GF-D8 (cell line): Measurements from ENCODE around the gene TMEM52B.

Source experiments
- DNase-seq: peaks from one replicate; lab custom pipeline; 2025; lab: John Stamatoyannopoulos, UW

The TMEM52B gene

DNA sequence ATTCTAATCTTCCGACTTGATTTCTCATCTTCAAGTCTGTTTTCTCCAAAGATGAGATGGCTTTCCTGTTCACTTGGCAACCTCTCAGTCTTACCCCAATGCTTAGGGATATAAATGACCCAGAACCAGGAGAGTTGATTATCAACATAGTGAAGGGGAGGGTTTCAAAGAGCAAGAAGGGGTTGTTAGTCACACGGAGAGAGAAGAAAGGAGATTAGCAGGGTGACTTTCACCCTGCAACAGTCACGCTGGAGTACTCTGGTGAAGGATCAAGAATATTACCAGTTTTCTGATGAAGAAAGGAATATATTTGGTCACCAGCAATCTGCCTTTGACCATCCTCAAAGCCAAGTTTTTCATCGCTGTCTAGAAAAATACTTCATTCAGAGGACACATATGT, at the start of gene TMEM52B:
TSS of gene TMEM52B (plus strand) at position 212 of the 400 bp plus-strand sequence. CDS start 543 bp downstream, outside the sequence.
- no peak for DNase-seq

DNA sequence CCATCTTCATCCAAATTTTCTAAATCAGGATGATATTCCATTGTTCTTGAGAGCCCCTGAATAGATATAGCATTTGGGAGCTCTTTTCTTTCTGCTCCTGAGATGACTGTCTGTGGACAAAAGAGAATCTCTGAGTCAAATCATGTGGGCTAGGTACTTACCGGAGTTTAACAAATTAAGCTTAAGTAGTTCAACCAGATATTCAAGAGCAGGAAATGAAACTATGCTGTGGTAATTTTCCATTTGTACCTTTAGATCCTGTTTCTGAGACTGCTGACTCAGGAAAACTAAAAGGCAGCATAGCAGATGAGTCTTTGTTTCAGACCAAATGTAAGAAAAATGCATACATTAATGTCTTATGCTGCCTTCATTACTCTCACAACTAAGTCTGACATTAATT, 48.8 kb upstream of the TMEM52B start, which contains the start of gene CLEC7A:
TSS of gene CLEC7A (minus strand) at position 158 of the 400 bp plus-strand sequence. CDS start at position 41, 117 bp downstream.
- no peak for DNase-seq

DNA sequence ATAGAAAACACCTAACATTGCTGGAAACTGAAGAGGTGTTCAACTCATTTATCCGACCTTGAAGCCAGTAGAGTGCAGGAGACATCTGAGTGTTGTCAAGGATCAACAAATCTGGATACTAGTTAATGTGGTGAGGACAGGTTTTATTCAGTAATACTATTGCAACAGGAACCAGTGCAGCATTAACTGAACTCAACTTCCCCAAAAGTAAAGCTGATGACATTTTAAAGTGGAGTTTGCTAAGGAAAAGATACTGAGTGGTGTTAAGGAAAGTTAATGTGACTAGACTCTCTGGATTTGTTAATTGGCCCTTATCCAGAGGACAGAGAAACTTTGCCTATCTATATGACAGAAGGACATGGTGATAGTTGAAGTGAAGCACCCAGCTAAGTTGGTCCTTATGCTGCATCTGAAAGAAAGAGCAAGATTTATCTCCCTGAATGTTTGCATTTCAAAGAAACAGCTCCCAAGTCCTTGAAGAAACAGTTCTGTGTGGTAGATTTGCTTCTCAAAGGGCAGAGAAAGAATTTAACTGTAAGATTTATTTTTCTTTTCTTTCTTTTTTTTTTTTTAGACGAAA, 47.6 kb upstream of the TMEM52B start:
- DNase-seq = peak; percentile 13

DNA sequence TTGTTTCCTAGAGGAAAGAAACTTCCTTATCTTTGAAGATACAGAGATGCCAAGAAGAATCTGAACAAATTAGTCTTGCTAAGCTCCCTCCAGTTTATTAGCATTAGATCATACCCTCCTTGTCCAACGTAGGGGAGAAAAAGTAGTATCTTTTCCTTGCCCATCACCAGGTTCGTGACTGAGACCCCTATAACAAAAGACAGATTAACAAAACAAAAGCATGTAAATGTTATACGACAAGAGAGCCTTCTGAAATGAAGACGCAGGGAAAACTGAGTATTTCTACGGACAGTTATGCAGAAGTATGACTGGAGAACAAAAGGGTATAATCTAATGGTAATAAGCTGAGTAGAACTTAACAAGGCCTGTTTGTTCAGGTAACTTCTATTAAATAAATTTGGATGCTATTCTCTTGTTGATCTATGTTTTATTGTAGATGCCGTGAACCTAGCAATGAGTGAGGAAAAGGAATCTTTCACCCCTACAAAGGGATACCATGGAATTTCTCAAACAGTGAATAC, 45.9 kb upstream of the TMEM52B start:
- no peak for DNase-seq

DNA sequence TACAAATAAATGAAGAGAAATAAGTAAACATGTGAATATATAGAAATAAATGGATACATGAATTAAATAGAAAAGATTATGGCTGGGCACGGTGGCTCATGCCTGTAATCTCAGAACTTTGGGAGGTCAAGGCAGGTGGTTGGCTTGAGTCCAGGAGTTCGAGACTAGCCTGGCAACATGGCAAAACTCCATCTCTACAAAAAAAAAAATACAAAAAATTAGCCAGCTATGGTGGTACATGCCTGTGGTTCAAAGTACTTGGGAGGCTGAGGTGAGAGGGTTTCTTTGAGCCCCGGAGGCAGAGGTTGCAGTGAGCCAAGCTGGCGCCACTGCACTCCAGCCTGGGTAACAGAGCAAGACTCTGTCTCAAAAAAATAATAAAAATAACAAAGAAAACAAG, 43.7 kb upstream of the TMEM52B start:
- no peak for DNase-seq

DNA sequence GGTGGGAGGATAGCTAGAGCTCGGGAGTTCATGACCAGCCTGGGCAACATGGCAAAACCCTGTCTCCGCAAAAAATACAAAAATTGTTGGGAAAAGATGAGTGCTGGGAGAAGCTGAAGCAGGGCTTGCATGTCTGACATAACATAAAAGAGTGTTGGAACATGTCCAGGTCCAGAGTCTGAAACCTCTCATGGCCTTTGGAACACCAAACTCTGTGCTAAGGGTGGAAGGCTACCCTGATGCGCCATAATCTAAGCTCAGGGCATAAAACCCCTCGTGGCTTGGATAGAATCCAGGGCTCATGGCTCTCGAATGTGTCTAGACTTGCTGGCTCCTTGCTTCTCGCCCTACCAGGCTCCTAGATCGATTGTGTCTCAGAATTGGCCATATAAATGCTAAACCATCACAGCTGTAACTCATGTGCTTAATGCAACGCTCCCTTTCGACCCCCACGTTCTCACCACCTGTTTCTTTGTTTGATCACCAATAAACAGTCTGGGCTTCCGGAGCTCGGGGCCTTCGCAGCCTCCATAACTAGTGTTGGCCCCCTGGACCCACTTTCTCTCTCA, 42.1 kb upstream of the TMEM52B start:
- DNase-seq = no peak

DNA sequence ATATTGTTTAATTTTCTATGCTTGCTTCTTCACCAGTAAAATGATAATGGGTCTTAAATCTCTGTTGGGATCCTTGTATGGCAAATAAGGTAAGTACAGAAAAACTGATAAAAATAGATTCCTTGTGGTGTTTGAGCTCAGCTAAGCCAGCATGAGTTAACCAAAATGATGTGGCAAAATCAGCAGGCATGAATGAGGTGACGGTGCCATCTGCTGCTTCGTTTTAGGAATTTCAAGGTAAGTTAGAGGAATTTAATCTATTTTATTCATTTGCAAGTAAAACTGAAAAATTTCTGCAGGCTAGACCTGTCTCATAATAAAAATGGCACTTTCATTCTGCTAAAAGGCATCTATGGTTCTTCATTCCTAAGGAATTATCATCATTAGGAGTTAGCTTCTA, 38.8 kb upstream of the TMEM52B start:
- no peak for DNase-seq

DNA sequence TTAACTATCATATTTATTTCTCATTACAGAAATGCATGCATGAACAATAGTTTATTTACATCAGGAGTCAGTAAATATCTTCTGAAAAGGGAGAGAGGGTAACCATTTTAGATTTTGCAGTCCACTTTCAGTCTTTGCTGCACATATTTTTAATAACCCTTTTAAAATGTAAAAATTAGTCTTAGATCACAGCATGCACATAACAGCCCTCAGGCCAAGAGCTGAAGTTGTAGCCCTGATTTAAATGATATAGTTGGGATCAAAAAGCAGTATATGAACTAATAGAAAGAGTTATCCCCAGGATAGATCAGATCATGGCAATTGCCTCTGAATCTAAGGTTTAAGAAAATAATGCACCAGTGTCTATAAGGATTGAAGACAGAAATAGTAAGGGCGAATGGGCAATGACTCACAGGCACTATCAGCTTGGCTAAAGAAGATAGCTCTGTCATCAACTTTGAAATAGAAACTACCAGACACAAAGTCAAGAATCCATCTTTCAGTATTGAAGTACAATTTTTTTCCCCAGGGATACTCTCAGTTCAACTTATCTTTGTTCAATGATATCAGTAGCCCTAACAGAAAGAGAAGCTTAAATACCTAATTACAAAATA, 35.7 kb upstream of the TMEM52B start:
- no peak for DNase-seq

DNA sequence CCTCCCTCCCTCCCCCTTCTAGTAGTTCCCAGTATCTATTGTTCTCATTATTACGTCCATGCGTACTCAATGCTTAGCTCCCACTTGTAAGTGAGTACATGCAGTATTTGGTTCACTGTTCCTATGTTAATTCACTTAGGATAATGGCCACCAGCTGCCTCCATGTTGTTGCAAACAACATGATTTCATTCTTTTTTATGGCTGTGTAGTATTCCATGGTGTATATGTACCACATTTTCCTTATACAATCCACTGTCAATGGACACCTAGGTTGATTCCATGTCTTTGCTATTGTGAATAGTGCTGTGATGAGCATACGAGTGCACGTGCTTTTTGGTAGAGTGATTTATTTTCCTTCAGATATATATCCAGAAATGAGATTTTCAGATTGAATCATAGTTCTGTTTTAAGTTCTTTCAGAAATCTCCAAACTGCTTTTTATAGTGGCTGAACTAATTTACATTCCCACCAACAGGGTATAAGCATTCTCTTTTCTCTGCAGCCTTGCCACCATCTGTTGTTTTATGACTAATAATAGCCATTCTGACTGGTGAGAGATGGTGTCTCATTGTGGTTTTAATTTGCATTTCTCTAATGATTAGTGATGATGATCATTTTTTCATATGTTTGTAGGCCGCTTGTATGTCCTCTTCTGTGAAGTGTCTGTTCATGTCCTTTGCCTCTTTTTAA, 31.0 kb upstream of the TMEM52B start:
- no peak for DNase-seq

DNA sequence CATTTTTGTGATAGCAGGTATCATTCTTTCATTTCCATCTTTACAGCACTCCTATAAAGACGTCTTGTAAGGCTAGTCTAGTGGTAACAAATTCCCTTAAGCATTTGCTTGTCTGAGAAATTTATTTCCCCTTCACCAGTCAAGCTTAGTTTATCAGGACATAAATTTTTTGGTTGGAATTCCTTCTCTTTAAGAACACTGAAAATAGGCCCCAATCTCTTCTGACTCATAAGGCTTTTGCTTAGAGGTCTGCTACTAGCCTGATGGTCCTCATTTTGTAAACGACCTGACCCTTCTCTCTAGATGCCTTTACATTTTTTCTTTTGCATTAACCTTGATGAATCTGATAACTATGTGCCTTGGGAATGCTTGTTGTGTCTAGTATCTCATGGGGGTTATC, 27.2 kb upstream of the TMEM52B start:
- no peak for DNase-seq

DNA sequence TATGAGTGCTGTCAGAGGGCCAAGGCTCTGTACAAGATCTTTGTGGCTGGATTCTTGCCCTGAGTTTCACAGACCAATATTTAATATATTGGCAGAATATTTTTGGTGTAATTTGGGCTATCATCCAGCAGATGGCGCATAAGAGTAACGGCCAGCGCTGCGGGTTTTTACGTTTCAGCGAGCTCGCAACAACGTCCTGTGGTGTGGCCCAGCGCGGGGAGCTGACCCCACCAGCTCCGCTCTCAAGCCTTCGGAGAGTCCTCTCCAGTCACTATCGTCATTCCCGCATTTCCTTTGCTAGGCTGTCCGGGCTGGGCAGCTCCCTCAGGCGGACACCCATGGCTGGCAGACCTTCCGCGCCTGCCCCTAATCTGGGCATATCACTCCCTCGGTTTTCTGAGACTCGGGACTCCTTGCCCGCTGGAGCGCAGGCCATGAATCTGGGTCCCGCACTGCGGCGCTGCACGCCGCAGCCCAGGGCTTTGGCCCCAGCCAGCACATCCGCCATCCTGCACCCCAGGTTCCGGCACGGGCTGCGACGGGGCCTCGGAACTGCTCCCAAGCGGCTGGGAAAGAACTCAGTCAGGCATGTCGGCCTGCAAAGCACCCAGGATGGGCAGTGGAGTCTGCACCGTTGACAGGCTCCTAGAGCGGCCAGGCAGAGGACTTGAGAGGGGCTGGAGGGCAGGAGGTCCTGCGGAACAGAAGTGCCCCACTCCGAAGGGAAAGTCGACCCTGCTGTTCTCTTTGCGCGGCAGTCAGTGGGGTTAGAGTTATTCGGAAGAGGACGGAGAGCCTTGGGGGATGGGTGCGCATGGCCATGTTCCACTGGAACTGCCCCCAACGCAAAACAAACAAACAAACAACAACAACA, 25.3 kb upstream of the TMEM52B start:
- DNase-seq = no peak

DNA sequence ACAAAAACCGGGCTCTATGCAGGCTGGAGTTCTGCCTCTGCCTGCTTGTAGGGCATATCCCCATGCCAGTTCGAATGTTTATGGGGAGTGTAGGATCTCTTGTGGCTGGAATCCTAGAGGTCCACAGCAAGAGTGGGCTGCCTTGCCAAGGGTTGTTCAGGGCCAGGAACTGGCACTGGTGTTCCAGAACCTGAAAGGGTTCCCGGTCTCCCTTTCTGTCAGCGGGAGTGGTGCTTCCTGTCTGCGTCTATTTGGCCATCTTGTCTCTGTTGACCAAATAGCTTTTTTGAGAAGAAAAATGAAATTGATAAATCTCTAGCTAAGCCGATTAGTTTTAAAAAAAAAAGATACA, 24.7 kb upstream of the TMEM52B start:
- no peak for DNase-seq

DNA sequence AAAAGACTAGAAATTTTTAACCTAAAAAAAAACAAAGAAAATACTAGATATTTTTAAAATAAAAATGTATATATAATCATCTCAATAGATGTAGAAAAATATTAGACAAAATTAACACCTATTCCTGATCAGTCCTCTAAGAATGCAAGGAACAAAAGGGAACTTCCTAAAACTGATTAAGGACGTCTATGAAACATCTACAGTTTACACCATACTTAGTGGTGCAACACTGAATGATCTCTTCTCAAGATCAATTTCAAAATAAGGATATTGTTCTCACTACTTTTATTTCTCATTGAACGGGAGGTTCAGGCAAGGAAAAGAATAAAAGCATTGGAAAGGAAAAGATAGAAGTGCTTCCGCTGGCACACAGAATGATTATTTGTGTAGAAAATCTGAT, 22.9 kb upstream of the TMEM52B start:
- no peak for DNase-seq

DNA sequence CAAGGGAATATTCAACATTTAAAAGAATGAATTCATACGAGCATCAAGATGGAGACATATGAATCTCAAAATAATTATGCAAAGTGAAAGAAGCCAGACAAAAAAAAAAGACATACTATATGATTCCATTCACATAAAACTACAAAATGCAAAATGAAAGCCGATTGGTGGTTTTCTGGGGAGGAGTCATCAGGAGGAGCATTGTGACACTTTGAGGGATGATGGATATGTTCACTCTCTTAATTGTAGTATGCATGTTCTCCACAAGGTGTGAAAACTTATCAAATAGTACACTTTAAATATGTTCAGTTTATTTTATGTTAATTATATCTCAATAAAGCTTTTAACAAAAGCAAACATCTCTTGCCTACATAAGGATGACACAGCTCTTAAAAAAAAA, 20.4 kb upstream of the TMEM52B start:
- DNase-seq = no peak

DNA sequence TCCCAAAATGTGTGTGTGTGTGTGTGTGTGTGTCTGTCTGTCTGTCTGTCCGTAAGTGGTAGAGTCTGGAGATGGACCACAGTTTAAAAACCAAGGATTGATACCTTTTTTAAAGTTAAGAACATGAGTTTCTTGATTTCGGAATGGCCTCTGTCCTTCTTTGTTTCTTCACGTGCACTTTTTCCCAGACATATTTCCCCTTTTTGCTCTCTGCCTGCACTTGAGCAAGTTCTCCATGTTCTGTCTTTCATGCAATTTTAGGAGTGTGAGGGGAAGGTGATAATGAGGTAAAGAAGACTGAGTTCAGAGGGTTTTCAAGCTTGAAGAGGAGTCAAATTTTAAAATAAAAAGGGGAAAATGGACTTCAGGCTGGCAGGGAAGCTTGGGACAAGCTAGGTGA, 19.6 kb upstream of the TMEM52B start:
- no peak for DNase-seq

DNA sequence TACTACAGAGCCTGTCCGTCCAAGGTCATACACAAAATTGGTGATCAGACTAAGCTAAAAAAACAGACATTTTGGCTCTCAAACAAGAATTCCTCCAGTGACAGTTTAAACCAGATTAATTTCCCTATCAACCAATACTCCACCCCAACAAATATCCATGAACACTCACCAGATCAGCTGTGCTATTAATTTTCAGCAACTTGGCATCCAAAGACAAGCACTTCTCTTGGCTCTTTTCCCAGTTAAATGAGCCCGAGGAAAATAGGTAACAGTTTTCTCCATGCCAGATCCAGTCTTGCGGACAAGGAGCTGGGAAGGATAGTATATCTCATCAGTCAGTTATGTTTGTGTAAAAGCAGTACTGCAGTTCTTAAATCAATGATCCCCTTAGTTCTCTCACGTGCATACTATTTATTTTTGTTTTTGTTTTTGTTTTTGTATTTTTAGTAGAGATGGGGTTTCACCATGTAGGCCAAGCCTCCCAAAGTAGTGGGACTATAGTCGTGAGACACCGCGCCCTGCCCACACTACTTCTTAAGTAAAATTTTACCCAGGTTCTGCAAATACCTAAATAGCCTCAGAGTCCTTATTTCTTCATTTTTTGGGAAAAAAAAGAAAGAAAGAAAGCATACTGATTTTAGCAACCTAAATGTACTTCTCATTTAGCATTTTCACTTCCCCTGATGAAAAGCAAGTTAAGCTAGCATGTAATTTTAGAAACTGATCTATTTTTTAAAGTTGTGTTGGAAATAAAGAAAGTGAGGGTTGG, 18.0 kb upstream of the TMEM52B start:
- no peak for DNase-seq

DNA sequence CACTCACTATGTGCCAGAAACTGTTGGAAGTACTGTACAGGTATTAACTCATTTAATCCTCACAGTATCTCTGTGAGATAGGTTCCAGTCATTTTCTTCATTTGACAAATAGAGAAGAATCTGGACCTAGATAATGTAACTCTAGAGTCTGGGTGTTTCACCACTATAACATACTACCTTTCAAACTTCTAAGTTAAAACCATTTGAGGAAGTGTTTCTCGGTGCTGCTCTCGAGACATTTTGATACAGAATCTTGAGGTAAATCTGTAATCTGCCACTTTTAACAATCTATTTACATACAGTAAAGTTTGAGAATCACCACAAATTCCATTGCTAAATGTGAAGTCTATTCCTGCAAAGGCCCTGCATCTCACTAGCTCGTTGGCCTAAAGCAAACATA, 15.7 kb upstream of the TMEM52B start:
- no peak for DNase-seq

DNA sequence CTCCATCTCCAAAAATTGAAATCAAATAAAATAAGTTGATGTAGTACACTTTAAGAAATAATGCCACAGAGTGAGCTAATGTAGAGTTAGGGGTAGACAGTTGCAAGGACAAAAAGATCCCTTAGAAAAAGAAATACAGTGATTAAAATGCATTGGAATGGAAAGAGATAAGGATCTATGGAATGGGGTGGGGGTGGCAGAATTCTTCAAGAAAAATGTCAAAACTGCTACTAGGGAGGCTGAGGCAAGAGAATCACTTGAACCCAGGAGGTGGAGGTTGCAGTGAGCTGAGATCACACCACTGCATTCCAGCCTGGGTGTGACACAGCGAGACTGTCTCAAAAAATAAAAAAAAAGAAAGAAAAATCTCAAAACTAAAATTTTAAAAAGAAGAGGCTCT, 13.4 kb upstream of the TMEM52B start:
- DNase-seq = no peak

DNA sequence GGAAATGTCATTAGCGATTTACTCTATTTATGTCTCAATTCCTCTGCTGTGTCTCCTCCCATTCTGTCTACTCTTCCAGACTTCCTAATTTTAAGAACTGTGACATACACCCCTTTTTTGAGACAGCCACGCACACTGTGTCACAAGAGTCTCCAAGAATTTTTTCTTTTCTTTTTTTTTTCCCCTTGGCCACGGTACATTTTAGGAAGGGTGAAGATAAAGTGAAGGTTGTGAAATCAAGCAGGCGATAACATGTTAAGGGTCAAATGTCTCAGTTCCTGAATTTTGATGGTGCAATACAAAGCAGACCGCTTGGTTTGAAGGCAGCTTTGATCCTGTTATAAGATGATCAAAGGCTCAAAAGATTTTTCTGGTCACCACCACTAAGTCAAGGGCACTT, 11.2 kb upstream of the TMEM52B start:
- DNase-seq = peak; percentile 36

DNA sequence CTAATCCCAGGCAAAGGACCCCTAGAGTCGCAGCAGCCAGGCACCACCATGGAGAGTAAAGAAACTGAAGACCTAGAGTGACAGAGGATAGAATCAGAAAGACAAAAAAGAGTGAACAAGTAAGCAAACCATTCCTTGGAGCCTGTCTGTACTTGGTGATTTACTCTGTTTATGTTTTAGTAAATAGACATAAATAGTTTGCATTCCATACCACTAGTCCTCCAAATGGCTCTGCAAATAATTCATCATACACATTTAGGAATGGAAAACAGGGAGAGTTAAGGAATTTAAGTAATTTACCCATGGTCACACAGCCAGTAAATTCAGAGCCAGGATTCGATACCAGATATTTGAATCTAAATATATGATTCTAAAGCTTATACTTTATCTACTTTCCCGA, 9.7 kb upstream of the TMEM52B start:
- DNase-seq = no peak

DNA sequence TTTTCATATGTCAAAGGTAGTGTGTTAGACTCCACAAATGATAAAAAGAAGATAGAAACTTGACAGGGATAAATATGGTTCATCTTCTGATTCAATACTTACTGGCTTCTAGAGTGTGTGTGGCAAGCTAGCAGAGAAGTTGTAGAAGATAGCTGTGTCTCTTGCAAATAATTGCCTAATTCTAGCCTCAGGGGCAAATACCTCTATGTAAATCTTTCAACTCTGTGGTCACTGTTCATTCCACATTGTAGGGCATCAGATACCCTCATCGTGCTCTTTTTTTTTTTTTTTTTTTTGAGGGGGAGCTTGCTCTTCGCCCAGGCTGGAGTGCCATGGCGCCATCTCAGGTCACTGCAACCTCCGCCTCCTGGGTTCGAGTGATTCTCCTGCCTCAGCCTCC, 8.6 kb upstream of the TMEM52B start:
- no peak for DNase-seq
